Neural cell (in vitro differentiated cells): Measurements from ENCODE around the gene DUSP7. TPM values are rescaled to one million over a fixed set of nuclear protein-coding genes. Genes with fewer than 3 reads are reported as not detected.
"Not testable (repeated sequence)": the region's sequence is repeated elsewhere in the genome, so short reads cannot be mapped to it uniquely, and the experiment has no call there.

Experiments used
- H2AFZ ChIP-seq: fragments of 200-600, 300-800 bp; sonication (generic), shearing (Covaris generic); 2 replicates; pipeline ENCODE4 v1.6.0; 2014; ENCODE audit warnings: low read depth, mild to moderate bottlenecking, antibody characterized with exemption, low read length, moderate library complexity
- H3F3A ChIP-seq: fragments of 200-600 bp; shearing (Covaris generic); 2 replicates; pipeline ENCODE4 v1.6.1; 2016; ENCODE audit warnings: mild to moderate bottlenecking, moderate library complexity, mixed read lengths, antibody characterized with exemption, low read length; ENCODE audit not compliant: insufficient read depth, poor library complexity, severe bottlenecking
- H3K27ac ChIP-seq: fragments of 200-600, 300-800 bp; sonication (generic), shearing (Covaris generic); 2 replicates; pipeline ENCODE4 v1.5.1; 2014; ENCODE audit warnings: mild to moderate bottlenecking, low read length, moderate library complexity
- H3K27me3 ChIP-seq: fragments of 300-800, 200-600 bp; sonication (generic), shearing (Covaris generic); 2 replicates; pipeline ENCODE4 v1.6.0; 2014; ENCODE audit warnings: mild to moderate bottlenecking, low read depth, low read length, moderate library complexity; ENCODE audit not compliant: insufficient read depth
- H3K36me3 ChIP-seq: fragments of 300-800, 200-600 bp; sonication (generic), shearing (Covaris generic); 2 replicates; pipeline ENCODE4 v1.5.1; 2014; ENCODE audit warnings: mild to moderate bottlenecking, antibody characterized with exemption, low read length, moderate library complexity; ENCODE audit not compliant: insufficient read depth
- H3K4me2 ChIP-seq: fragments of 300-800, 200-600 bp; sonication (generic), shearing (Covaris generic); 2 replicates; pipeline ENCODE4 v1.6.0; 2014; ENCODE audit warnings: mild to moderate bottlenecking, low read length
- H3K4me3 ChIP-seq: fragments of 300-800, 200-600 bp; sonication (generic), shearing (Covaris generic); 2 replicates; pipeline ENCODE4 v1.5.1; 2014; ENCODE audit warnings: mild to moderate bottlenecking, low read length, moderate library complexity
- H3K79me2 ChIP-seq: fragments of 200-600 bp; shearing (Covaris generic); replicated peaks from 2 replicates; pipeline ENCODE4 v1.6.0; 2014; ENCODE audit warnings: mild to moderate bottlenecking, low read length, moderate library complexity; ENCODE audit not compliant: insufficient read depth
- H3K9ac ChIP-seq: fragments of 300-800, 200-600 bp; sonication (generic), shearing (Covaris generic); 2 replicates; pipeline ENCODE4 v1.6.1; 2016; ENCODE audit warnings: mild to moderate bottlenecking, low read length, mixed read lengths
- H3K9me2 ChIP-seq: fragments of 200-600 bp; shearing (Covaris generic); 2 replicates; pipeline ENCODE4 v1.6.1; 2016; ENCODE audit warnings: mild to moderate bottlenecking, low read length, mixed read lengths; ENCODE audit not compliant: insufficient read depth
- H3K9me3 ChIP-seq: fragments of 200-600, 300-800 bp; sonication (generic), shearing (Covaris generic); 2 replicates; pipeline ENCODE4 v1.6.1; 2016; ENCODE audit warnings: mild to moderate bottlenecking, mixed run types, low read length, moderate library complexity, mixed read lengths
- H4K20me1 ChIP-seq: fragments of 200-600 bp; shearing (Covaris generic); 2 replicates; pipeline ENCODE4 v1.6.1; 2016; ENCODE audit warnings: mild to moderate bottlenecking, mixed run types; ENCODE audit not compliant: insufficient read depth
- EP300 ChIP-seq: fragments of 450-650 bp; conservative IDR thresholded peaks from 2 replicates; pipeline ENCODE4 v1.6.1; 2014; ENCODE audit warnings: antibody characterized with exemption, mild to moderate bottlenecking, moderate library complexity; ENCODE audit not compliant: poor library complexity, severe bottlenecking
- EZH2 ChIP-seq: fragments of 200-600, 300-800 bp; shearing (Covaris generic), sonication (generic); IDR thresholded peaks from 2 replicates; pipeline ENCODE4 v1.6.1; 2014; ENCODE audit warnings: antibody characterized with exemption, low read length, borderline replicate concordance, mild to moderate bottlenecking; ENCODE audit not compliant: insufficient read depth, poor library complexity, severe bottlenecking
- MXI1 ChIP-seq: fragments of 450-650 bp; conservative IDR thresholded peaks from 2 replicates; pipeline ENCODE4 v1.6.1; 2014; ENCODE audit warnings: antibody characterized with exemption, mild to moderate bottlenecking; ENCODE audit not compliant: poor library complexity, severe bottlenecking
- POLR2AphosphoS5 ChIP-seq: IDR thresholded peaks from 2 replicates; pipeline ENCODE4 v1.6.1; 2012
- RAD21 ChIP-seq: fragments of 450-650 bp; conservative IDR thresholded peaks from 2 replicates; pipeline ENCODE4 v1.6.1; 2014; ENCODE audit warnings: antibody characterized with exemption, mild to moderate bottlenecking, moderate library complexity
- REST ChIP-seq: IDR thresholded peaks from 2 replicates; pipeline ENCODE4 v1.6.1; 2012; ENCODE audit warnings: borderline replicate concordance
- SMC3 ChIP-seq: fragments of 450-650 bp; conservative IDR thresholded peaks from 2 replicates; pipeline ENCODE4 v1.6.1; 2014; ENCODE audit warnings: antibody characterized with exemption, mild to moderate bottlenecking, moderate library complexity; ENCODE audit not compliant: poor library complexity
- TAF1 ChIP-seq: IDR thresholded peaks from 2 replicates; pipeline ENCODE4 v1.6.1; 2012; ENCODE audit warnings: low read depth
- polyA plus RNA-seq: library from polyadenylated mRNA; depleted of rRNA; stranded (reverse); fragments of >200 nt; gene quantifications from 2 replicates; pipeline ENCODE4 v1.2.3, GENCODE V29; 2014
- TF ChIP-seq, protein P1 (sequence below): fragments of 450-650 bp; IDR thresholded peaks from 2 replicates; pipeline ENCODE4 v1.5.1; 2014; ENCODE audit warnings: antibody characterized with exemption, mild to moderate bottlenecking, moderate library complexity; ENCODE audit not compliant: poor library complexity, severe bottlenecking

The DUSP7 gene
- polyA plus RNA-seq, 1 donor from 2014 or later, result 8.5 TPM

DNA sequence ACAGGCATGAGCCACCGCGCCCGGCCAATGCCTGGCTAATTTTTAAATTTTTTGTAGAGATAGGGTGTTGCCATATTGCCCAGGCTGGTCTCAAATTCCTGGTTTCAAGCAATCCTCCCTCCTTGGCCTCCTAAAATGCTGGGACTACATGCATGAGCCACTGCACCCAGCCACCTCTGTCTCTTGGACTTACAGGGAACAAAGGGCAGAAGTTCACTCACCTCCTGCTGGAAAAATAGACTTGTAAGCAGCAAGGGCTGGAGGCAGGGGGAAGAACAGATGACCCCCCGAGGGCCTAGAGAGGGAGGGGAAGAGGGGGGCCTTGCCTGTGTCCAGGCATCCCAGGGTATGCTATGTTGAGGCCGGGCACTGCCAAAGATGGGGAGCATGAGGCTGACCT lies 22.2 kb downstream of the DUSP7 start:
- no peaks in the 10 kb centered on the region for H3K9me2 ChIP-seq

DNA sequence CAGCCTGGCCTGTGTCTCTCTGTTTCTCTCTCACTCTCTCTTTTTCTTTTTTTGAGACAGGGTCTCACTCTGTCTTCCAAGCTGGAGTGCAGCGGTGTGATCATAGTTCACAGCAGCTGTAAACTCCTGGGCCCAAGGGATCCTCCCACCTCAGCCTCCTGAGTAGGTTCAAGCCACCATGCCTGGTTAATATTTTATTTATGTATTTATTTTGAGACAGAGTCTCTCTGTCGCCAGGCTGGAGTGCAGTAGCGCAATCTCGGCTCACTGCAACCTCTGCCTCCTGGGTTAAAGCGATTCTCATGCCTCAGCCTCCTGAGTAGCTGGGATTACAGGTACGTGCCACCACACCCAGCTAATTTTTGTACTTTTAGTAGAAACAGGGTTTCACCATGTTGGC lies 22.6 kb downstream of the DUSP7 start:
- H3K27ac ChIP-seq, H3K9ac ChIP-seq: not testable (repeated sequence)

More for the DNA sequence above, 22.2 kb downstream of the DUSP7 start:
- no peaks in the 10 kb centered on the region for H3F3A ChIP-seq
- no peaks in the 10 kb centered on the region for H3K36me3 ChIP-seq
- no peak overlapping the region for H2AFZ ChIP-seq
- no peak overlapping the region for H3K9ac ChIP-seq
- no peak overlapping the region for H3K27ac ChIP-seq
- no peak overlapping the region for H3K4me2 ChIP-seq
- TF ChIP-seq, protein P1, sequence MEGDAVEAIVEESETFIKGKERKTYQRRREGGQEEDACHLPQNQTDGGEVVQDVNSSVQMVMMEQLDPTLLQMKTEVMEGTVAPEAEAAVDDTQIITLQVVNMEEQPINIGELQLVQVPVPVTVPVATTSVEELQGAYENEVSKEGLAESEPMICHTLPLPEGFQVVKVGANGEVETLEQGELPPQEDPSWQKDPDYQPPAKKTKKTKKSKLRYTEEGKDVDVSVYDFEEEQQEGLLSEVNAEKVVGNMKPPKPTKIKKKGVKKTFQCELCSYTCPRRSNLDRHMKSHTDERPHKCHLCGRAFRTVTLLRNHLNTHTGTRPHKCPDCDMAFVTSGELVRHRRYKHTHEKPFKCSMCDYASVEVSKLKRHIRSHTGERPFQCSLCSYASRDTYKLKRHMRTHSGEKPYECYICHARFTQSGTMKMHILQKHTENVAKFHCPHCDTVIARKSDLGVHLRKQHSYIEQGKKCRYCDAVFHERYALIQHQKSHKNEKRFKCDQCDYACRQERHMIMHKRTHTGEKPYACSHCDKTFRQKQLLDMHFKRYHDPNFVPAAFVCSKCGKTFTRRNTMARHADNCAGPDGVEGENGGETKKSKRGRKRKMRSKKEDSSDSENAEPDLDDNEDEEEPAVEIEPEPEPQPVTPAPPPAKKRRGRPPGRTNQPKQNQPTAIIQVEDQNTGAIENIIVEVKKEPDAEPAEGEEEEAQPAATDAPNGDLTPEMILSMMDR, result no peak
- TF ChIP-seq REST (no peak), EZH2 (no peak), TAF1 (no peak), MXI1 (no peak), POLR2AphosphoS5 (no peak), SMC3 (no peak), RAD21 (no peak), EP300 (no peak)
- H3K4me3 ChIP-seq, result no peak overlapping the region
- H3K79me2 ChIP-seq, result no peaks in the 10 kb centered on the region
- H4K20me1 ChIP-seq, result no peaks in the 10 kb centered on the region
- no peaks in the 10 kb centered on the region for H3K9me3 ChIP-seq
- no peaks in the 10 kb centered on the region for H3K27me3 ChIP-seq

GRCh38 chr3:52032702-52033408 lies 23.5 kb downstream of the DUSP7 start:
- H3K79me2 ChIP-seq, result no peaks in the 10 kb centered on the region
- H3K9ac ChIP-seq, result no peak overlapping the region
- H3K27ac ChIP-seq, result no peak overlapping the region

More for the DNA sequence above, 22.6 kb downstream of the DUSP7 start:
- not testable (repeated sequence) for H4K20me1 ChIP-seq, H3K27me3 ChIP-seq, H3K36me3 ChIP-seq, H3K9me3 ChIP-seq, H3F3A ChIP-seq, H3K4me3 ChIP-seq, H2AFZ ChIP-seq, H3K4me2 ChIP-seq, H3K9me2 ChIP-seq, H3K79me2 ChIP-seq

More at GRCh38 chr3:52032702-52033408, 23.5 kb downstream of the DUSP7 start:
- Histone ChIP-seq H3K36me3 (no peaks in the 10 kb centered on the region), H3K4me2 (no peak overlapping the region), H3F3A (no peaks in the 10 kb centered on the region), H3K27me3 (no peaks in the 10 kb centered on the region), H3K9me3 (no peaks in the 10 kb centered on the region), H3K4me3 (no peak overlapping the region), H3K9me2 (no peaks in the 10 kb centered on the region), H2AFZ (no peak overlapping the region), H4K20me1 (no peaks in the 10 kb centered on the region)
- no peak for TF ChIP-seq TAF1
- TF ChIP-seq REST, result no peak
- no peak for TF ChIP-seq EZH2
- TF ChIP-seq EP300, result no peak
- no peak for TF ChIP-seq RAD21
- no peak for TF ChIP-seq MXI1
- no peak for TF ChIP-seq POLR2AphosphoS5
